Activated T-cell treated with anti-CD3 and anti-CD28 coated beads, Interleukin-2, amount 50 U/mL, for 72 hours (primary cell): ENCODE results near the gene ALOX15. TPM values are rescaled to one million over a fixed set of nuclear protein-coding genes. Genes with fewer than 3 reads are reported as not detected.
"Not testable (repeated sequence)": the region's sequence is repeated elsewhere in the genome, so short reads cannot be mapped to it uniquely, and the experiment has no call there.

ENCODE experiments used
- ATAC-seq, 2 donors: fragments of 150-1000 bp; cut with Tn5 transposase; replicated peaks in 1 of 2; 2 replicates each; pipeline ENCODE4 v1.10.0; 2021; ENCODE audit warnings: moderate library complexity in 2 of 2, mild to moderate bottlenecking in 1 of 2
- DNase-seq, 2 donors: peaks; one replicate each; pipeline ENCODE4 v3.0.0; 2021 to 2022; ENCODE audit warnings: mixed read lengths in 1 of 2
- H3K27ac Mint-ChIP-seq: one replicate; pipeline ENCODE4 v1.8.0; 2022; ENCODE audit warnings: mild to moderate bottlenecking, moderate library complexity, mixed read lengths
- H3K27me3 Mint-ChIP-seq: one replicate; pipeline ENCODE4 v1.8.0; 2022; ENCODE audit warnings: low read depth, mixed read lengths
- H3K36me3 Mint-ChIP-seq, 2 donors: one replicate each; pipeline ENCODE4 v1.8.0; 2022; ENCODE audit warnings: mixed read lengths in 2 of 2, mild to moderate bottlenecking in 1 of 2; ENCODE audit not compliant: insufficient read depth in 2 of 2
- H3K4me1 Mint-ChIP-seq: one replicate; pipeline ENCODE4 v1.8.0; 2022; ENCODE audit warnings: low read depth, mixed read lengths
- H3K4me3 Mint-ChIP-seq, 2 donors: one replicate each; pipeline ENCODE4 v1.8.0; 2022; ENCODE audit warnings: mild to moderate bottlenecking in 2 of 2, mixed read lengths in 2 of 2, moderate library complexity in 2 of 2
- H3K9me3 Mint-ChIP-seq, 2 donors: one replicate each; pipeline ENCODE4 v1.8.0; 2022; ENCODE audit warnings: mixed read lengths in 2 of 2
- total RNA-seq, 2 donors: library from RNA; stranded (reverse); gene quantifications; one replicate each; pipeline ENCODE4 v1.2.3, GENCODE V29; 2022

Gene ALOX15, protein sequence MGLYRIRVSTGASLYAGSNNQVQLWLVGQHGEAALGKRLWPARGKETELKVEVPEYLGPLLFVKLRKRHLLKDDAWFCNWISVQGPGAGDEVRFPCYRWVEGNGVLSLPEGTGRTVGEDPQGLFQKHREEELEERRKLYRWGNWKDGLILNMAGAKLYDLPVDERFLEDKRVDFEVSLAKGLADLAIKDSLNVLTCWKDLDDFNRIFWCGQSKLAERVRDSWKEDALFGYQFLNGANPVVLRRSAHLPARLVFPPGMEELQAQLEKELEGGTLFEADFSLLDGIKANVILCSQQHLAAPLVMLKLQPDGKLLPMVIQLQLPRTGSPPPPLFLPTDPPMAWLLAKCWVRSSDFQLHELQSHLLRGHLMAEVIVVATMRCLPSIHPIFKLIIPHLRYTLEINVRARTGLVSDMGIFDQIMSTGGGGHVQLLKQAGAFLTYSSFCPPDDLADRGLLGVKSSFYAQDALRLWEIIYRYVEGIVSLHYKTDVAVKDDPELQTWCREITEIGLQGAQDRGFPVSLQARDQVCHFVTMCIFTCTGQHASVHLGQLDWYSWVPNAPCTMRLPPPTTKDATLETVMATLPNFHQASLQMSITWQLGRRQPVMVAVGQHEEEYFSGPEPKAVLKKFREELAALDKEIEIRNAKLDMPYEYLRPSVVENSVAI
- total RNA-seq = under 1 TPM in 1 of 2 donors, not detected in 1; 0.26 TPM

DNA sequence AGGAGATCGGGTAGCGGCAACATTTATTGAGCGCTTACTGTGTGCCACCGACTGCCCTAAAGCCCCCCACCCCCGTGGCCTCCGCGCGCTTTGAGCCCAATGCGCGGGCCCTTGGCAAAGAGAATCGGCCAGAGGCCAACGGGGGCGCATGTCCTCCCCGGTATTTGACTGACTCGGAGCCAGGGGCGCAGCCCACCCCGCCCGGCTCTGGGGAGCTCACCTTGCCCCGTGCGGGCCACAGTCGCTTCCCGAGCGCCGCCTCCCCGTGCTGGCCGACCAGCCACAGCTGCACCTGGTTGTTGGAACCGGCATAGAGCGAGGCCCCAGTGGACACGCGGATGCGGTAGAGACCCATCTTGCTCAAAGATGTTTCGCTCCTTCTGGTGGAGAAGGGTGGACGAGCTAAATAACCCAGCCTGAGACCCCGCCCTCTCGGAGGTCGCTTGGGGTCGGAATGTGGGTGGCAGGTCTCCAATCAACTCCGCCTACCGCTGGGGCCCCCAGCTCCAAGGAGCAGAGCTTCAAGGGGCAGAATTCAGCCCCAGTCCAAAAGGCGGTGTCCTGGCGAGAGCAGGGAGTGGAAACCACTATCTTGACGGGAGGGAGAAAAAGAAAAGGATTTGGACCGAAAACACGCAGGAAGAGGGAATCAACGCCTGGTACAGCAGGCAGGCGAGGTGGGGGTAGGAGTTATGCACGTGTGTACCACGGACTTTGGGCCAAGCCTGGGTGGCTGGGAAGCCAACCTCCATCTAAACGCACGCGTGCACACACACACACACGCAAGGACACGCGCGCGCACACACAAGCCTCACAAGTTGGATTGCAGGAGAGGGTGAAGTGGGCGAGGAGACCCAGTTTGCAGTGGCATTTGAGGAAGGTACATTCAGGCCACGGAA is at the start of gene ALOX15:
Gene ALOX15 (minus strand): TSS at position 382 of the 899 bp plus-strand sequence. CDS start 27 bp downstream, at position 355.
- Mint-ChIP-seq H3K9me3 (no peaks in the 10 kb centered on the region), H3K27me3 (peaks cover 93% of the 10 kb centered on the region), H3K4me1 (peaks cover 21% of the 10 kb centered on the region), H3K4me3 (peak within 1 kb of the TSS; percentile 66 to 72), H3K36me3 (no peaks in the 10 kb centered on the region), H3K27ac (no peak within 1 kb of the TSS)
- no peak for DNase-seq
- no peak for ATAC-seq

DNA sequence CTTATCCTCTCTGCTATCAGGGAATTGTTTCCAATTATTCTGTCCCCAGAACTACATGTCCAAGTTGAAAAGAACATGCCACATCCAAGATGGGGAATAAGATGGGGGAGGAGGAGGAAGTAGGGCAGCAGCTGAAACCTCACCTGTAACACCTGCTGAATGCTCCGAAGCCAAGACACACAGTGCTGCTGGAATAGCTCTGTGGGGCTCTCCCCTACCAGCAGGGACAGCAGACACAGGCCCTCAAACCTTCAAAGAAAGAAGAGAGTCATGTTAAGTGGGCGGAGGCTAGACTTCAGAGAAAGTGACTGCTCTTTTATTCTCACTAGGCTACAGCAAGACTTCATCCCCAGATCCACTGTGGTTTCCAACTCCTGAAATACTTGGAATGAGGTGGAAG is 49.3 kb upstream of the ALOX15 start:
- peaks cover 16 to 41% of the 10 kb centered on the region in 2 donors for H3K36me3 Mint-ChIP-seq
- DNase-seq (no peak), ATAC-seq (peak in 1 of 2 donors; percentile 30)
- peaks cover 39% of the 10 kb centered on the region for H3K4me1 Mint-ChIP-seq
- no peak overlapping the region for H3K4me3 Mint-ChIP-seq
- peaks cover 0 to 2% of the 10 kb centered on the region in 2 donors for H3K9me3 Mint-ChIP-seq
- no peaks in the 10 kb centered on the region for H3K27me3 Mint-ChIP-seq
- no peak overlapping the region for H3K27ac Mint-ChIP-seq

DNA sequence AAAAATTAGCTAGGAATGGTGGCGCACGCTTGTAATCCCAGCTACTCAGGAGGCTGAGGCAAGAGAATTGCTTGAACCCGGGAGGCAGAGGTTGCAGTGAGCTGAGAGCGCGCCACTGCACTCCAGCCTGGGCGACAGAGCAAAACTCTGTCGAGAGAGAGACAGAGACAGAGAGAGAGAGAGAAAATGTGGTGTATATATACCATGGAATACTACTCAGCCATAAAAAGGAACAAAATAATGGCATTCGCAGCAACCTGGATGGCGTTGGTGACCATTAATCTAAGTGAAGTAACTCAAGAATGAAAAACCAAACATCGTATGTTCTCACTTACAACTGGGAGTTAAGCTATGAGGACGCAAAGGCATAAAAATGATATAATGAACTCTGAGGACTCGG is 48.4 kb upstream of the ALOX15 start:
- H3K9me3 Mint-ChIP-seq, DNase-seq, H3K4me3 Mint-ChIP-seq, H3K27me3 Mint-ChIP-seq, H3K27ac Mint-ChIP-seq, ATAC-seq: not testable (repeated sequence)
- peaks cover 42% of the 10 kb centered on the region for H3K4me1 Mint-ChIP-seq
- H3K36me3 Mint-ChIP-seq = peaks cover 16 to 43% of the 10 kb centered on the region in 2 donors

DNA sequence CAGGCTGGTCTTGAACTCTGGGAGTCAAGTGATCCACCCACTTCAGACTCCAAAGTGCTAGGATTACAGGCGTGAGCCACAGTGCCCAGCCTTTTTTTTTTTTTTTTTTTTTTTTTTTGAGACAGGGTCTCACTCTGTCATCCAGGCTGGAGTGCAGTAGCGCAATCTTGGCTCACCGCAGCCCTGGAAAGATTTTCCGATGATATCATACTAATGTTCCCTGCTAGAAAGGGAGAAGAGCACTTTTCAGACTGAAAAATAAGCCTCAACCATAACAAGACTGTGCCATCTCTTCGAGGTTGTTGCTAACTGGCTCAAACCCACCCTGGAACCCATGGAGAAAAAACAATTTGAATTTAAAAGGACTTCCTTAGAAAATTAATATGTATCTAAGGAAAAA is 42.3 kb upstream of the ALOX15 start:
- peaks cover 31% of the 10 kb centered on the region for H3K4me1 Mint-ChIP-seq
- not testable (repeated sequence) for H3K4me3 Mint-ChIP-seq, H3K27me3 Mint-ChIP-seq, H3K27ac Mint-ChIP-seq, ATAC-seq, DNase-seq, H3K9me3 Mint-ChIP-seq
- H3K36me3 Mint-ChIP-seq = peaks cover 14 to 40% of the 10 kb centered on the region in 2 donors

DNA sequence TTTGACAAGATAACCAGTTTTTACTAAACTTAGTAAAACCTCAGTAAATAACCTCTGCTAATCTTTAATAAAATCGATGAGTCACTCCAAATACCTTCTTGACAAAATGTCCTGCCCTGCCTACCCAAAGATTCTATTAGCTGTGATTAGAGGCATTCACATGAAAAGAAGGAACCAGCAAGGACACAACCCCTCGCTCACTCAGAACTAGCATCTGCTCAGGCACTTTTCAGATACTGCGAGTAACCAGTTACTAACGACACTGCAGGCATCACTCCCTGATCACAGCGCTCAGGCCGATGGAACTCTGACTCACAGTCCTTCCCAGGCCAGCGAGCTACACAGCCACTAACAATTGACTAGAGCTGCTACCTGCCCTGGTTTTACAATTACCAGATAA is 38.2 kb upstream of the ALOX15 start:
- peaks cover 9 to 23% of the 10 kb centered on the region in 2 donors for H3K36me3 Mint-ChIP-seq
- no peak overlapping the region for H3K4me3 Mint-ChIP-seq
- H3K27ac Mint-ChIP-seq = peak overlapping the region; percentile 29
- no peaks in the 10 kb centered on the region for H3K27me3 Mint-ChIP-seq
- ATAC-seq (no peak), DNase-seq (no peak)
- no peaks in the 10 kb centered on the region for H3K9me3 Mint-ChIP-seq
- H3K4me1 Mint-ChIP-seq = peaks cover 28% of the 10 kb centered on the region

DNA sequence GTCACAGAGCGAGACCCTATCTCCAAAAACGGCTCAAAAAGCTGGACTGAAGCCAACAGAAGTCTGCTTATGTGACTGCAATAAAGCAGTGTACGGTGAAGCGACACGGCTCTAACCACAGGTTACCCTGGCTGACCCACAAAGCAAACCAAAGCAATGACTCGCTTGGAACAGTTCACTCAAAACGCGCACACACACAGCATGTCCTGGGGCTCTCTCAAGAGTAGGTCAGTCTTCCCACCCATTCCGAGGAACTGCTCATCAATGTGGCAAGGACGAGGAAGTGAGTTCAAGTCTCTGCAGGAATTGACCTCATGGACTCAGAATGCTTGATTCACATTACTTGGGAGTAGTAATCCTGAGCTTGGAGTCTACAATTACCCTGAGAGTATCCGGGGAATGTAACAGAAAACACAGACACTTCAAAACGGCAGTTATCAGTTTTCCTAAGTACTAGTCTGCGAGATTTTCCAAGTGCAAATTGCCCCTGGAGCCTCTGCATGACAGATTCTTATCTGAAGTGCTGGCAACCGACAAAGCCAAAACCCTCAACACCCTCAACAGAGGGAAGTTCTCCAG is 37.1 kb upstream of the ALOX15 start:
- Mint-ChIP-seq H3K4me1 (peaks cover 28% of the 10 kb centered on the region), H3K9me3 (no peaks in the 10 kb centered on the region), H3K27ac (no peak overlapping the region), H3K27me3 (no peaks in the 10 kb centered on the region), H3K36me3 (peaks cover 9 to 16% of the 10 kb centered on the region in 2 donors), H3K4me3 (peak overlapping the region in 1 of 2 donors; percentile 7)
- DNase-seq = peak; percentile 64 to 74
- peak; percentile 99 for ATAC-seq

DNA sequence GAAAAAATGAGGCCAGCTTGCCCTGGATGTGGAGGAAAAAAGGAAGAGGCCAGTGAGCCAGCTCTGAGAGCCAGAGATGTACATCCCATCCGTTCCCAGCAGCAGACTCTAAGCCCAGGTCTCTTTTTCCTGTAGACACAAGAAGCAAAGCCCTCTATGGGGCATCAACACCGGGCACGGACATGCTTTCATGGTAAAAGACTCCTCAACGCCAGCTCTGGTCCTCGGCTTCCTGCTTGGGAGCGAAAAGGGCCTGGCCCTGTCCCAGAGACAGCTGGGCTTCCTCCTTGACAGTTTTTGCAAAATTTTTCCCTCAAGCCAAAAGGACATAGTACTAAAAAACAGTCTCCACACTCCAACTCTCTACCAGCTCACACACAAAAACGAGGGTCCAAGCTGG is 35.3 kb upstream of the ALOX15 start:
- H3K27ac Mint-ChIP-seq = no peak overlapping the region
- H3K9me3 Mint-ChIP-seq = no peaks in the 10 kb centered on the region
- no peaks in the 10 kb centered on the region for H3K27me3 Mint-ChIP-seq
- H3K36me3 Mint-ChIP-seq = peaks cover 12 to 14% of the 10 kb centered on the region in 2 donors
- H3K4me3 Mint-ChIP-seq = no peak overlapping the region
- no peak for DNase-seq
- H3K4me1 Mint-ChIP-seq = peaks cover 28% of the 10 kb centered on the region
- ATAC-seq = no peak

DNA sequence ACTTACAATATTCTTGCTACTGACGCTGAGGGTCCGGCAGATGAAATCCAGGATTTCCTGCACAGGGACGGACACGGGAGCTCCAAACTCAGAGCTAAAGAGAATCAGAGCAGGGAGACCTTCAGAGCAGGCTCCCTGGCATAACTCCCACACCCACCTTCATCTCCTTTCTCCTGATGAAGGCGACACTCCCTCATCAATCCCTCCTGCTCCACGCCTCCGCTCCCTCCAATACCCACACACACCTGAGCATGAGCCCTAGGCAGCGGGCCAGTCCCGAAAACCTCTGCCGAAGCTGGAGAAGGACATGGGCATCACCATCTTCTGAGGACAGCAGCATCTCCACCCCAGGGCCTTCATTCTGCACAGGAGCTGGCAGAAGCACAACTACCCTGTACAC is 34.3 kb upstream of the ALOX15 start:
- peaks cover 12% of the 10 kb centered on the region in 2 donors for H3K36me3 Mint-ChIP-seq
- H3K9me3 Mint-ChIP-seq = no peaks in the 10 kb centered on the region
- DNase-seq (no peak), ATAC-seq (no peak)
- no peak overlapping the region for H3K27ac Mint-ChIP-seq
- no peaks in the 10 kb centered on the region for H3K27me3 Mint-ChIP-seq
- no peak overlapping the region for H3K4me3 Mint-ChIP-seq
- peaks cover 28% of the 10 kb centered on the region for H3K4me1 Mint-ChIP-seq

DNA sequence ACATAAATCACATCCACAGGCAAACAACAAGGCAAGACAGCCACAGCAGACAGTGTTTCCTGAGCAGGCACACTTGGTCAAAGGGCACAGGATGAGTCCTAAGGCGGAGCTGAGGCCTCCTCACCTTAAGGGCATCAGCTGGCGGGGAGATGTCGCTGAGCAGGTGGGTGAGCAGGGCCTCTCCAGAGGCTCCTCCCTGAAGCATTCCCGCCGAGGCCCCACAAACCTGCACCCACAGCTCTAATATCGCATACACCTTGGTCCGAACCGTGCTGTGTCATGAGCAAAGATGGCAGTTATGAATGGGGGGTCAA is 33.2 kb upstream of the ALOX15 start:
- DNase-seq = no peak
- no peaks in the 10 kb centered on the region for H3K27me3 Mint-ChIP-seq
- H3K4me1 Mint-ChIP-seq = peaks cover 19% of the 10 kb centered on the region
- H3K36me3 Mint-ChIP-seq = peaks cover 11 to 13% of the 10 kb centered on the region in 2 donors
- ATAC-seq = no peak
- H3K27ac Mint-ChIP-seq = no peak overlapping the region
- H3K9me3 Mint-ChIP-seq = no peaks in the 10 kb centered on the region
- no peak overlapping the region for H3K4me3 Mint-ChIP-seq

DNA sequence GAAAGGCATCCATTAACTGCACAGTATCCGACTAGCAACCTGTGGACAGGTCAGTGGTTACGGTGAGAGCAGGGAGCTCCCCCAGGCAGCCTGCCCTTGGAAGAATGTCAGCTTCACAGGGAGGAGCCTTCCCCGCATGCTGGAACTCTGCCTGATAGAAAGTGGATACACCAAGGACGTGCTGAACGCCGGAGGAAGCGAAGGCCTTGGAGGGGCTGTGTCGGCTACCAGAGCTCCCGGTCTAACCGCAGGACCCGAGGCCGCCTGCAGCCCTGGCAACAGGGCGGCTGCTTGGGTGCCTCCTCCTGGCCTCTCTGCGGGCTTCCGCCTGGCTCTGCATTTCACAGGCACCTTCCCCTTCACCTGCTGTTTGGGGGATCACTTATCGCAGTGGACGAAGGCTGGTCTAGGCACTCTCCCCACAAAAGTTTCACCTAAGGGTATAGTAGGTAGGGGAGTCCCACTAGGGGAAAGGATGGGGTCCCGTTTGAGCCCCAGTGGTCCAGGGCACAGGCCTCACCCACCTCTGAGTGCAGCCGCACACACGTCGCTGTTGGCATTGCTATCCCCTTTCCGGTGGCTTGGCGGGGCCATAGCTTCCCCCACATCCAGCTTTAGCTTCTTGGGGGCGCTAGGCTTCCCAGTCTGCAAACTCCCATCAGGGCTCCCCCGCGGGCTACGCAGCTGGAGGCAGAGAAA is 32.7 kb upstream of the ALOX15 start:
- H3K27ac Mint-ChIP-seq = no peak overlapping the region
- DNase-seq (no peak), ATAC-seq (no peak)
- no peak overlapping the region for H3K4me3 Mint-ChIP-seq
- H3K36me3 Mint-ChIP-seq = peaks cover 11 to 13% of the 10 kb centered on the region in 2 donors
- no peaks in the 10 kb centered on the region for H3K9me3 Mint-ChIP-seq
- H3K27me3 Mint-ChIP-seq = no peaks in the 10 kb centered on the region
- H3K4me1 Mint-ChIP-seq = peaks cover 14% of the 10 kb centered on the region

DNA sequence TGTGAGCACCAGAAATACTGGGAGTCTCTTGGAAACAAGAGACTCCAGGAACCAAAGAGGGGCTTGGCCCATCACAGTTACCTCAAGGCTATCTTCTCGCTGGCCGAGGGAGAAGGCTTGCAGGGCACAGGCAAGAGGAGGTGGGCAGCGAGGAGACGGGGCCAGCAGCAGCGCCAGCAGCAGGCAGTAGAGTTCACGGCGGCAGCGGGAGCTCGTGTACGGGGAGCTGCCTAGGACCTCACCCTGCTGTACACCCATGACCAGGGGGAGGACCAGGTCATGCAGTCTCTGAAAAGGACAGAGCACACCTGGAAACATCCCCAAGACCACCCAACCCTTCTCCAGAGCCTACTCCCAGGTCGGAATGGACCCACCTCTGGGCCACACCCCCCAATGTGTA is 31.7 kb upstream of the ALOX15 start:
- DNase-seq (no peak), ATAC-seq (no peak)
- Mint-ChIP-seq H3K4me1 (peaks cover 4% of the 10 kb centered on the region), H3K4me3 (no peak overlapping the region), H3K27ac (no peak overlapping the region), H3K36me3 (peaks cover 11 to 13% of the 10 kb centered on the region in 2 donors), H3K9me3 (no peaks in the 10 kb centered on the region), H3K27me3 (no peaks in the 10 kb centered on the region)

DNA sequence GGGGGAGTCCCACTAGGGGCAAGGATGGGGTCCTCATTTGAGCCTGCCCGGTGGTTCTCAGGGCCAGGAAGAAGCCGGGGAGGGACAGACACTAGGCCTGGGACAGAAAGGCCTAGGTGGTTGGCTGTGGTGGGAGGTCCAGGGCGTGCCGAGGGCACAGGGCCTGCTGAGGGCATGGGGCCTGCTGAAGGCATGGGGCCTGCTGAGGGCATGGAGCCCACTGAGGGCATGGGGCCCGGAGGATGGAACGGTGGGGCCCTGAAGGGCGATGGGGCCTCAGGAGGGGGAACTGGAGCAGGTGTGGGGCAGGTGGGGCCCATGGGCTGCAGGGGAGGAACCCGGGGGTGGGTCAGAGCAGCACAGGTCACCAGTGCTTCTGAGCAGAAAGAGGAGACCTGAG is 31.3 kb upstream of the ALOX15 start:
- Mint-ChIP-seq H3K27me3 (no peaks in the 10 kb centered on the region), H3K9me3 (no peaks in the 10 kb centered on the region), H3K4me1 (peaks cover under 1% of the 10 kb centered on the region), H3K27ac (no peak overlapping the region), H3K36me3 (peaks cover 11% of the 10 kb centered on the region in 2 donors), H3K4me3 (no peak overlapping the region)
- no peak for ATAC-seq
- DNase-seq = no peak
